ENCODE measurements around the gene ARPC1A.

DNA sequence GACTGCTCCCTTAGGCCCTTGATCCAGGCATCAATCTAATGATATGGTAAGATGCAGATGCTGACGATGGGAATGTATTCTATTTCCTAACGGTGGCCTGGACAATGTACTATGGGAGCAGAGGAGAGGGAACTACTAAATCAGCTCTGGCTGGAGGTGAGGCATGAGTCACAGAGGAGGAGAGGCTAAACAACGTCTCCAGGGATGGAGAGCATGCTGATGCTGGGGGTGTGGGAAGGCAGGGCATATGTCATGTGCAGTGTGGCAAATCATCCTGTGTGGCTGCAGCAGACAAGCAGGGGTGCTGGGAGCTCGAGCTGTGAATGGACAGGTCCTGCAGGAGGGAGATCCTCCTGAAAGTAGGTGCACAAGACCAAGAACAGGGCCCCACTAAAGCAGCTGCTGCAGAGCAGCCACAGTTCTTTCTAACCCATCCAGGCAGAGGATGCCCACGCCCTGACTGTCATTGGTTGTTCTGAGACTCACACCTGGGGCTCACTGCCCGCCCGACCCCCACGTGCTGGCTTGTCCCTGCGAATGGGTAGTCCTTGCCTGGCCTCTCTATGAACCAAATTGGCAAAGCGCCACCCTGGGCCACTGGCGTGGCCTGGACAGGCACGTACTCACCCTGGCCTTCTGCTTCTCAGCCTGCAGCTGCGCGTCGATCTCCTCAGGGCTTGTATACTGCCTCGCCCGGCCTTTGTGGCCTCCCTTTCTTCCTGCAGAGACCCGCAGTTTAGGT is 78.7 kb downstream of the ARPC1A start:
- TF ChIP-seq, protein P1, sequence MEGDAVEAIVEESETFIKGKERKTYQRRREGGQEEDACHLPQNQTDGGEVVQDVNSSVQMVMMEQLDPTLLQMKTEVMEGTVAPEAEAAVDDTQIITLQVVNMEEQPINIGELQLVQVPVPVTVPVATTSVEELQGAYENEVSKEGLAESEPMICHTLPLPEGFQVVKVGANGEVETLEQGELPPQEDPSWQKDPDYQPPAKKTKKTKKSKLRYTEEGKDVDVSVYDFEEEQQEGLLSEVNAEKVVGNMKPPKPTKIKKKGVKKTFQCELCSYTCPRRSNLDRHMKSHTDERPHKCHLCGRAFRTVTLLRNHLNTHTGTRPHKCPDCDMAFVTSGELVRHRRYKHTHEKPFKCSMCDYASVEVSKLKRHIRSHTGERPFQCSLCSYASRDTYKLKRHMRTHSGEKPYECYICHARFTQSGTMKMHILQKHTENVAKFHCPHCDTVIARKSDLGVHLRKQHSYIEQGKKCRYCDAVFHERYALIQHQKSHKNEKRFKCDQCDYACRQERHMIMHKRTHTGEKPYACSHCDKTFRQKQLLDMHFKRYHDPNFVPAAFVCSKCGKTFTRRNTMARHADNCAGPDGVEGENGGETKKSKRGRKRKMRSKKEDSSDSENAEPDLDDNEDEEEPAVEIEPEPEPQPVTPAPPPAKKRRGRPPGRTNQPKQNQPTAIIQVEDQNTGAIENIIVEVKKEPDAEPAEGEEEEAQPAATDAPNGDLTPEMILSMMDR (IDR thresholded peaks at IDR 0.05; ENCODE audit: insufficient read depth, low read depth, low read length), result no peak
- no peak for TF ChIP-seq EZH2 (IDR thresholded peaks at IDR 0.05; ENCODE audit: insufficient read depth, low read length)
